ENCODE measurements around the gene BUB3.

GRCh38 chr10:123132576-123133477 is 21.4 kb upstream of the BUB3 start:
- TF ChIP-seq CTCF (conservative IDR thresholded peaks at IDR 0.05 in 1 of 2, IDR thresholded peaks at IDR 0.05 in 1 of 2; ENCODE audit: low read depth in 1 of 2, low read length in 2 of 2) (peak; percentile 90 to 95), EZH2 (IDR thresholded peaks at IDR 0.05; ENCODE audit: low read length, missing control alignments) (no peak)
